ENCODE results near the gene BAZ2A.

DNA sequence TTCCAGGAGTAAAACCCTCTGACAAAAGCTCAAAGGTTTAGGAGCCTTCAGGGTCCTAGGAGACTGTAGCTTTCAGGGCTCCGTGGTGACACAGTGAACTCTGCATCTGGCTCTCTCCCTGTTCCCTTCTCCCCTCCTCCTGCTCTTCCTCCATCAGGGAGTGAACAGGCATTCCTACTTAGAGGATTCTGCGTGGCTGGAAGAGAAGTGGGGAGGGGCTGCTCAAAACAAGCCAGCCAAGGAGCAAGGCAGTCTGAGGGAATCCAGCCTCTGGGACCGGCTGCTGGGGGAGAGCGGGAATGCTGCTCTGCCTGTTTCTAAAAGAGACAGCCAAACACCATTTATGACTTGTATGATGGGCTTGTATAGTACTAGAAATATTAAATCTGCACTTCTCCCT is 59.0 kb downstream of the BAZ2A start:
- TF ChIP-seq, protein P1, sequence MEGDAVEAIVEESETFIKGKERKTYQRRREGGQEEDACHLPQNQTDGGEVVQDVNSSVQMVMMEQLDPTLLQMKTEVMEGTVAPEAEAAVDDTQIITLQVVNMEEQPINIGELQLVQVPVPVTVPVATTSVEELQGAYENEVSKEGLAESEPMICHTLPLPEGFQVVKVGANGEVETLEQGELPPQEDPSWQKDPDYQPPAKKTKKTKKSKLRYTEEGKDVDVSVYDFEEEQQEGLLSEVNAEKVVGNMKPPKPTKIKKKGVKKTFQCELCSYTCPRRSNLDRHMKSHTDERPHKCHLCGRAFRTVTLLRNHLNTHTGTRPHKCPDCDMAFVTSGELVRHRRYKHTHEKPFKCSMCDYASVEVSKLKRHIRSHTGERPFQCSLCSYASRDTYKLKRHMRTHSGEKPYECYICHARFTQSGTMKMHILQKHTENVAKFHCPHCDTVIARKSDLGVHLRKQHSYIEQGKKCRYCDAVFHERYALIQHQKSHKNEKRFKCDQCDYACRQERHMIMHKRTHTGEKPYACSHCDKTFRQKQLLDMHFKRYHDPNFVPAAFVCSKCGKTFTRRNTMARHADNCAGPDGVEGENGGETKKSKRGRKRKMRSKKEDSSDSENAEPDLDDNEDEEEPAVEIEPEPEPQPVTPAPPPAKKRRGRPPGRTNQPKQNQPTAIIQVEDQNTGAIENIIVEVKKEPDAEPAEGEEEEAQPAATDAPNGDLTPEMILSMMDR (IDR thresholded peaks at IDR 0.05; ENCODE audit: low read depth, low read length, poor library complexity, severe bottlenecking) = no peak
- TF ChIP-seq EZH2phosphoT487 (IDR thresholded peaks at IDR 0.05; ENCODE audit: borderline replicate concordance, low read length) = no peak
